Stimulated activated CD4-positive, alpha-beta T cell treated with anti-CD3 and anti-CD28 coated beads, Interleukin-1b, Interleukin-23, amount 100 ng/mL, for 48 hours (primary cell): ENCODE measurements around the gene OR2T5.
"Not testable (repeated sequence)": the region's sequence is repeated elsewhere in the genome, so short reads cannot be mapped to it uniquely, and the experiment has no call there.

Experiments used
- DNase-seq: peaks from one replicate; pipeline ENCODE4 v3.0.0-alpha.2; 2020

Gene OR2T5

GRCh38 chr1:248488289-248488688, at the start of gene OR2T5:
Gene OR2T5, plus strand, starts transcription at chr1:248488589. Its CDS starts 0 bp downstream, at chr1:248488589.
- DNase-seq = not testable (repeated sequence)

- DNase-seq = not testable (repeated sequence)
Measured at GRCh38 chr1:248438668-248439067, 49.7 kb upstream of the OR2T5 start.

- DNase-seq = not testable (repeated sequence)
Measured at GRCh38 chr1:248439283-248439682, 49.1 kb upstream of the OR2T5 start.

GRCh38 chr1:248442500-248443277, 45.7 kb upstream of the OR2T5 start:
- not testable (repeated sequence) for DNase-seq

GRCh38 chr1:248444603-248445002, 43.8 kb upstream of the OR2T5 start:
- DNase-seq = not testable (repeated sequence)

- DNase-seq = not testable (repeated sequence)
Measured at GRCh38 chr1:248445399-248445798, 43.0 kb upstream of the OR2T5 start, which contains the start of gene OR2T2. Gene OR2T2, plus strand, starts transcription at chr1:248445637. Its CDS starts 7,161 bp downstream, at chr1:248452798.

- not testable (repeated sequence) for DNase-seq
Measured at GRCh38 chr1:248448409-248449074, 39.8 kb upstream of the OR2T5 start.

- DNase-seq = not testable (repeated sequence)
Measured at GRCh38 chr1:248449821-248450465, 38.4 kb upstream of the OR2T5 start.

GRCh38 chr1:248450466-248451145, 37.8 kb upstream of the OR2T5 start:
- DNase-seq = not testable (repeated sequence)

GRCh38 chr1:248453619-248454018, 34.8 kb upstream of the OR2T5 start:
- not testable (repeated sequence) for DNase-seq

- not testable (repeated sequence) for DNase-seq
Measured at GRCh38 chr1:248455045-248455444, 33.3 kb upstream of the OR2T5 start.

- DNase-seq = not testable (repeated sequence)
Measured at GRCh38 chr1:248456635-248457034, 31.8 kb upstream of the OR2T5 start.

- DNase-seq = not testable (repeated sequence)
Measured at GRCh38 chr1:248459117-248459516, 29.3 kb upstream of the OR2T5 start.

GRCh38 chr1:248471154-248471553, 17.2 kb upstream of the OR2T5 start:
- no peak for DNase-seq

- DNase-seq = not testable (repeated sequence)
Measured at GRCh38 chr1:248472111-248472510, 16.3 kb upstream of the OR2T5 start.

GRCh38 chr1:248473051-248473450, 15.3 kb upstream of the OR2T5 start, which contains the start of gene OR2T3:
Gene OR2T3, plus strand, starts transcription at chr1:248473351. Its CDS starts 0 bp downstream, at chr1:248473351.
- DNase-seq = not testable (repeated sequence)

GRCh38 chr1:248475660-248476059, 12.7 kb upstream of the OR2T5 start:
- not testable (repeated sequence) for DNase-seq

GRCh38 chr1:248481686-248482579, 6.5 kb upstream of the OR2T5 start:
- DNase-seq = not testable (repeated sequence)

GRCh38 chr1:248496661-248497060, 8.3 kb downstream of the OR2T5 start:
- not testable (repeated sequence) for DNase-seq

- not testable (repeated sequence) for DNase-seq
Measured at GRCh38 chr1:248500305-248501035, 12.1 kb downstream of the OR2T5 start.

GRCh38 chr1:248507773-248508172, 19.4 kb downstream of the OR2T5 start, which contains the start of gene OR2G6:
Gene OR2G6, plus strand, starts transcription at chr1:248508073. Its CDS starts 13,574 bp downstream, at chr1:248521647.
- not testable (repeated sequence) for DNase-seq
